Chondrocyte (in vitro differentiated cells): ENCODE measurements around the gene LRRC4C. TPM values are rescaled to one million over a fixed set of nuclear protein-coding genes. Genes with fewer than 3 reads are reported as not detected.

Experiments used
- DNase-seq: peaks from one replicate; pipeline ENCODE4 v3.0.0; 2021; ENCODE audit warnings: mixed read lengths, low spot score
- H3K27ac Mint-ChIP-seq: one replicate; pipeline ENCODE4 v1.8.0; 2021; ENCODE audit warnings: mild to moderate bottlenecking, moderate library complexity, mixed read lengths; ENCODE audit not compliant: unreplicated experiment
- H3K27me3 Mint-ChIP-seq: 2 replicates; pipeline ENCODE4 v1.8.0; 2021; ENCODE audit warnings: low read depth, mixed read lengths
- H3K36me3 Mint-ChIP-seq: 2 replicates; pipeline ENCODE4 v1.8.0; 2021; ENCODE audit warnings: low read depth, mixed read lengths
- H3K4me1 Mint-ChIP-seq: 2 replicates; pipeline ENCODE4 v1.8.0; 2021; ENCODE audit warnings: low read depth, mild to moderate bottlenecking, mixed read lengths
- H3K4me3 Mint-ChIP-seq: one replicate; pipeline ENCODE4 v1.8.0; 2021; ENCODE audit warnings: mild to moderate bottlenecking, moderate library complexity, mixed read lengths; ENCODE audit not compliant: unreplicated experiment
- H3K9me3 Mint-ChIP-seq: 2 replicates; pipeline ENCODE4 v1.8.0; 2021; ENCODE audit warnings: low read depth, mixed read lengths
- total RNA-seq: library from RNA; stranded (reverse); gene quantifications from 3 replicates; pipeline ENCODE4 v1.2.1, GENCODE V29; 2021
- TF ChIP-seq, protein P1 (sequence below): fragments of 200-600 bp; sonication (generic); IDR thresholded peaks from 2 replicates; pipeline ENCODE4 v1.5.0; 2021; ENCODE audit warnings: antibody characterized with exemption, mild to moderate bottlenecking, moderate library complexity

LRRC4C gene
- total RNA-seq, 1 donor from 2014 or later = 0.72 TPM

- H3K4me1 Mint-ChIP-seq = no peaks in the 10 kb centered on the region
- H3K36me3 Mint-ChIP-seq = no peaks in the 10 kb centered on the region
- no peak overlapping the region for H3K27ac Mint-ChIP-seq
- DNase-seq = no peak
- peaks cover 2% of the 10 kb centered on the region for H3K9me3 Mint-ChIP-seq
- H3K27me3 Mint-ChIP-seq = no peaks in the 10 kb centered on the region
- TF ChIP-seq, protein P1, sequence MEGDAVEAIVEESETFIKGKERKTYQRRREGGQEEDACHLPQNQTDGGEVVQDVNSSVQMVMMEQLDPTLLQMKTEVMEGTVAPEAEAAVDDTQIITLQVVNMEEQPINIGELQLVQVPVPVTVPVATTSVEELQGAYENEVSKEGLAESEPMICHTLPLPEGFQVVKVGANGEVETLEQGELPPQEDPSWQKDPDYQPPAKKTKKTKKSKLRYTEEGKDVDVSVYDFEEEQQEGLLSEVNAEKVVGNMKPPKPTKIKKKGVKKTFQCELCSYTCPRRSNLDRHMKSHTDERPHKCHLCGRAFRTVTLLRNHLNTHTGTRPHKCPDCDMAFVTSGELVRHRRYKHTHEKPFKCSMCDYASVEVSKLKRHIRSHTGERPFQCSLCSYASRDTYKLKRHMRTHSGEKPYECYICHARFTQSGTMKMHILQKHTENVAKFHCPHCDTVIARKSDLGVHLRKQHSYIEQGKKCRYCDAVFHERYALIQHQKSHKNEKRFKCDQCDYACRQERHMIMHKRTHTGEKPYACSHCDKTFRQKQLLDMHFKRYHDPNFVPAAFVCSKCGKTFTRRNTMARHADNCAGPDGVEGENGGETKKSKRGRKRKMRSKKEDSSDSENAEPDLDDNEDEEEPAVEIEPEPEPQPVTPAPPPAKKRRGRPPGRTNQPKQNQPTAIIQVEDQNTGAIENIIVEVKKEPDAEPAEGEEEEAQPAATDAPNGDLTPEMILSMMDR = no peak
- no peak overlapping the region for H3K4me3 Mint-ChIP-seq
Measured at GRCh38 chr11:41045266-41045665, 414.2 kb downstream of the LRRC4C start.

GRCh38 chr11:41044747-41045146 is 414.7 kb downstream of the LRRC4C start:
- H3K27me3 Mint-ChIP-seq = no peaks in the 10 kb centered on the region

DNA sequence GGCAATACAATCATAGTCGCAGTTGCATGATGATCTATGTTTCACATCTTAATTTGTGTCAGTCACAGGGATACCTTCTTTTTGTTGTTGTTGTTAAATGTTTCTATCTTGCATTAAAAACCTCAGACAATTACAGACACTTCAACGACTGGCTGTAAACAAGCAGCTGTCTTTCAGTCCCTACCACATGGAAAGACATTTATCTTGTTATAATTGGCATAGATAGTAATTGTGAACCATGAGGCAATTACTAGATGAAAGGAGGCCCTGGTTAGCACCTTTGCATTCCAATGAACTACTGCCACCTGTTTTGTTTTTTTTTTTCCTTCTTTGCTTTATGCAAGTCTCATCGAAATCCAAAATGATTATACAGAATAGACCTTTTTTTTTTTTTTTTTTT is 416.8 kb downstream of the LRRC4C start:
- no peak overlapping the region for H3K4me3 Mint-ChIP-seq
- no peaks in the 10 kb centered on the region for H3K4me1 Mint-ChIP-seq
- H3K9me3 Mint-ChIP-seq = no peaks in the 10 kb centered on the region
- DNase-seq = no peak
- TF ChIP-seq, protein P1 = no peak
- H3K36me3 Mint-ChIP-seq = no peaks in the 10 kb centered on the region
- H3K27me3 Mint-ChIP-seq = no peaks in the 10 kb centered on the region
- no peak overlapping the region for H3K27ac Mint-ChIP-seq

More at GRCh38 chr11:41044747-41045146, 414.7 kb downstream of the LRRC4C start:
- H3K36me3 Mint-ChIP-seq = no peaks in the 10 kb centered on the region
- no peak overlapping the region for H3K4me3 Mint-ChIP-seq
- no peak overlapping the region for H3K27ac Mint-ChIP-seq
- peaks cover 2% of the 10 kb centered on the region for H3K9me3 Mint-ChIP-seq
- DNase-seq = no peak
- H3K4me1 Mint-ChIP-seq = no peaks in the 10 kb centered on the region
- TF ChIP-seq, protein P1 = no peak

GRCh38 chr11:41040474-41040873 is 419.0 kb downstream of the LRRC4C start:
- no peaks in the 10 kb centered on the region for H3K27me3 Mint-ChIP-seq

GRCh38 chr11:41039592-41039991 is 419.9 kb downstream of the LRRC4C start:
- no peaks in the 10 kb centered on the region for H3K9me3 Mint-ChIP-seq
- TF ChIP-seq, protein P1 = no peak
- no peak overlapping the region for H3K4me3 Mint-ChIP-seq
- DNase-seq = no peak
- H3K27me3 Mint-ChIP-seq = no peaks in the 10 kb centered on the region
- no peak overlapping the region for H3K27ac Mint-ChIP-seq
- no peaks in the 10 kb centered on the region for H3K4me1 Mint-ChIP-seq
- H3K36me3 Mint-ChIP-seq = no peaks in the 10 kb centered on the region

More at GRCh38 chr11:41040474-41040873, 419.0 kb downstream of the LRRC4C start:
- Mint-ChIP-seq H3K4me1 (no peaks in the 10 kb centered on the region), H3K9me3 (no peaks in the 10 kb centered on the region), H3K36me3 (no peaks in the 10 kb centered on the region), H3K4me3 (no peak overlapping the region), H3K27ac (no peak overlapping the region)
- TF ChIP-seq, protein P1 = no peak
- no peak for DNase-seq
